HUDEP-2 (cell line): ENCODE data around the gene RNF32.

ENCODE experiments used
- DNase-seq, 76 experiments: peaks; one replicate each; lab custom pipeline; 2025; ENCODE audit not compliant: unreplicated experiment in 76 of 76; lab: John Stamatoyannopoulos, UW

RNF32 gene

DNA sequence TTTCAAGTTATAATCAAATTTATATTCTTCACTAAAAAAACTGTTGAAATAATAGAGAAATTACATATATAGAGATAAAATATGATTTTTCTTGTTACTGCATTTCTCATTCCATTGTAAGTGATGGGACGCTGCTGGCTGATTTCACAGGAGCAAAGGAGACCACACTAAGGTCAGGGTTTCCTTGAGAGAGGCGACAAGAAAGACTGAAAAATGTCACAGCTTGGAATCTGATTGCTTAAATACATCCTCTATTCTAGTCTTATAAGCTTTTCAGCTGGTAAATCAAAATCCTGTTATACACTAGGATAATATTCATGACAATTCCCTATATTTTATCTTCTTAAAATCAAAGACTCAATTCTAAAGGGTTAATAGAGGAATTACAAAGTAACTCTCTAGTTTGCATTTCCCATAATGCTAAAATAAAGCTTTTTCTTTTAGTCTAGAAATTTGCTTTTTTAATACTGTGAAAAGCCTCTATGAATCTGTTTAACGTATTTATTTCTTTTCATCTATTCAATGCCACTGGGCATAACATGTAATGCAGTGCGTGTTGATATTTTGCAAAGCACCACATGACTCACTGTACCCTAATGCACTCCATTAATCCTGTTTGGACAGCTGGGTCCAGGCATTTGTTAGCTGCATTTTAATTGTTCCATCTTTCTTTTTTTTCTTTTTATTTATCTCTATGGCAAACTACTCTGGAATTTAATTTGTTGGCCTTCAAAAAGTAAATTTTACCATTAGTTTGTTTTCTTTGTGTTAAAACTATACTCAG is 81.7 kb downstream of the RNF32 start:
- no peak for DNase-seq

DNA sequence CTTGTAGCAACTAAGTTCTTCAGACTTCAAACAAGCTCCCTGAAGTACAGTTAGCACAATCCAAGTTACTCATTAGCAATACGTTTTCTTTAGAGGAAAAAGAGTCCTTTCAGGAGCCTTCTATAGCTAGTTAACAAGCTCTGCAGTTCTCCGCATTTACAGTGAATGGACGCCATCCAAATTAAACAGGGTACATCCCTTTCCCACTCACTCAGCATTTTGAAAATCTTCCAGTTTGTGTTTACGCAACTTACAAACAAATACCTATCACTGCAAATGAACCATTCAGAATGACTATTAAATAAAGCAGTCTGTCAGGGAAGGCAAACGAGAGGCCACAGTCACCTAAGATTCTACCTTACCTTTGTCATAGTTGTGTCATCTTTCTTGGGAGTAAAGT is 84.5 kb downstream of the RNF32 start:
- no peak for DNase-seq

GRCh38 chr7:156725936-156726335 is 85.4 kb downstream of the RNF32 start:
- no peak for DNase-seq
